ENCODE results near the gene TMUB1.

The TMUB1 gene

GRCh38 chr7:151102991-151103390, 19.7 kb upstream of the TMUB1 start:
- DNase-seq (ENCODE audit: low read depth) = no peak
- no peak overlapping the region for H3K4me3 ChIP-seq (ENCODE audit: low read depth, low read length)
- no peak for TF ChIP-seq CTCF (IDR thresholded peaks at IDR 0.05; ENCODE audit: low read depth, low read length, missing control alignments)

- no peak for DNase-seq (ENCODE audit: low read depth)
- no peak for TF ChIP-seq CTCF (IDR thresholded peaks at IDR 0.05; ENCODE audit: low read depth, low read length, missing control alignments)
- no peak overlapping the region for H3K4me3 ChIP-seq (ENCODE audit: low read depth, low read length)
Measured at GRCh38 chr7:151101621-151102396, 18.5 kb upstream of the TMUB1 start.

GRCh38 chr7:151100921-151101320, 17.6 kb upstream of the TMUB1 start:
- DNase-seq (ENCODE audit: low read depth) = no peak
- no peak overlapping the region for H3K4me3 ChIP-seq (ENCODE audit: low read depth, low read length)
- no peak for TF ChIP-seq CTCF (IDR thresholded peaks at IDR 0.05; ENCODE audit: low read depth, low read length, missing control alignments)

GRCh38 chr7:151099486-151100211, 16.4 kb upstream of the TMUB1 start:
- no peak overlapping the region for H3K4me3 ChIP-seq (ENCODE audit: low read depth, low read length)
- DNase-seq (ENCODE audit: low read depth) = no peak
- TF ChIP-seq CTCF (IDR thresholded peaks at IDR 0.05; ENCODE audit: low read depth, low read length, missing control alignments) = no peak

DNA sequence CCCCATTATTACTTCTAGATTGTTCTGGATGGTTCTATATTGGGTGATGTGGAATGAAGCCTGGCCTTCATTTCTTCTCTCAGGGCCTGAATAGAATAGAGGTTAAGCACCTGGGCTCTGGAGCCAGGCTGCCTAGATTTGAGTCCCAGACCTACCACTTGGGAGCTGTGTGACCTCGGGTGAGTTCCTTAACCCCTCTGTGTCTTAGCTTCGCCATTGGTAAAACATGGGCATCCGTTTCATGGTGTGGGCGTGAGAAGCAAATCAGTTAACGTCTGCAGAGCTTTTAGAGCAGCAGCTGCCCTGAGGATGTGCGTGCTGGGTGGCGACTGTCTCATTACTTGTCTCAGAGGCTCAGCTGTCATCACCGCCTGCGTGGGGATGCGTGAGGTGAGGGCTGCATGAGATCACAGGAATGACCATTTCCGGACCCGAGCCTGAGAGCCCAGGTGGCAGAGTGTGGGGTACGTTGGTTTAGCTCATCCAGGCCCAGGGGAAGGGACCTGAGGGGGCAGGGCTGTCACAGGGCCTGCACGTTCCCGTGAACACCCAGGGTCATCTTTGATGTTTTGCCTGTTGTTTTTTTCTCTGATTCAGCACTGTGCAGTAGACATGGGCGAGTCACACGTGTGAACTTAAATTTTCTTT, 12.7 kb upstream of the TMUB1 start:
- no peak for DNase-seq (ENCODE audit: low read depth)

More for the DNA sequence above, 12.7 kb upstream of the TMUB1 start:
- H3K4me3 ChIP-seq (ENCODE audit: low read depth, low read length) = no peak overlapping the region
- TF ChIP-seq CTCF (IDR thresholded peaks at IDR 0.05; ENCODE audit: low read depth, low read length, missing control alignments) = no peak

Data from GM12864 (cell line).